Suprapubic skin (tissue), 4 donors: Measurements from ENCODE around the gene PRKN. TPM values are rescaled to one million over a fixed set of nuclear protein-coding genes. Genes with fewer than 3 reads are reported as not detected.

Experiments used
- DNase-seq, 2 donors: peaks; one replicate each; pipeline ENCODE4 v3.0.0-alpha.2; 2019; ENCODE audit warnings: low spot score in 2 of 2
- H3K27ac ChIP-seq: fragments of 200-600 bp; sonication (generic); one replicate; pipeline ENCODE4 v1.5.1; 2019
- H3K27me3 ChIP-seq: fragments of 200-600 bp; sonication (generic); one replicate; pipeline ENCODE4 v1.5.1; 2019
- H3K36me3 ChIP-seq: fragments of 200-600 bp; sonication (generic); one replicate; pipeline ENCODE4 v1.5.1; 2019
- H3K4me1 ChIP-seq: fragments of 200-600 bp; sonication (generic); one replicate; pipeline ENCODE4 v1.5.1; 2019
- H3K4me3 ChIP-seq: fragments of 200-600 bp; sonication (generic); one replicate; pipeline ENCODE4 v1.5.1; 2019; ENCODE audit warnings: mild to moderate bottlenecking
- H3K9me3 ChIP-seq: fragments of 200-600 bp; sonication (generic); one replicate; pipeline ENCODE4 v1.5.1; 2019
- CTCF ChIP-seq, 2 donors: fragments of 200-600 bp in 1 of 2; fragments of 450-650 bp in 1 of 2; sonication (generic) in 1 of 2; IDR thresholded peaks; one replicate each; pipeline ENCODE4 v1.5.1; 2016 to 2019; ENCODE audit warnings: antibody characterized with exemption in 2 of 2, mild to moderate bottlenecking in 1 of 2, moderate library complexity in 1 of 2
- EP300 ChIP-seq: sonication (generic); formaldehyde crosslinking; IDR thresholded peaks from one replicate; pipeline ENCODE4 v1.6.1; 2017; ENCODE audit warnings: antibody characterized with exemption
- POLR2A ChIP-seq, 2 donors: fragments of 450-650 bp; IDR thresholded peaks; one replicate each; pipeline ENCODE4 v1.6.1; 2017; ENCODE audit warnings: antibody characterized with exemption in 2 of 2, mild to moderate bottlenecking in 2 of 2, moderate library complexity in 2 of 2
- POLR2AphosphoS5 ChIP-seq, 3 donors: sonication (generic); formaldehyde crosslinking; IDR thresholded peaks; one replicate each; pipeline ENCODE4 v1.6.1; 2017; ENCODE audit warnings: antibody characterized with exemption in 3 of 3
- WGBS: methylation state at CpG from one replicate; pipeline ENCODE4 v1.1.5; 2018; 5-methylcytosine and 5-hydroxymethylcytosine counted together
- total RNA-seq, 4 donors: library from RNA; depleted of rRNA; stranded (reverse); fragments of >200 nt; gene quantifications; one replicate each; pipeline ENCODE4 v1.1.0, GENCODE V29; 2016

The PRKN gene
- total RNA-seq, 4 donors from 2014 or later, result 7.2 to 22.8 (median 14.4) TPM

GRCh38 chr6:162046324-162046723 lies 681.2 kb downstream of the PRKN start:
- H3K4me3 ChIP-seq, result no peak overlapping the region
- H3K9me3 ChIP-seq, result no peaks in the 10 kb centered on the region
- H3K4me1 ChIP-seq, result no peaks in the 10 kb centered on the region
- no peak for DNase-seq
- no peaks in the 10 kb centered on the region for H3K36me3 ChIP-seq
- no peak for TF ChIP-seq POLR2AphosphoS5 (IDR thresholded peaks at IDR 0.05)
- no peaks in the 10 kb centered on the region for H3K27me3 ChIP-seq
- no peak overlapping the region for H3K27ac ChIP-seq
- 92% methylated on average over 5 of the region's 5 CpGs for WGBS

GRCh38 chr6:162032620-162033019 lies 694.9 kb downstream of the PRKN start:
- DNase-seq, result no peak
- no peak overlapping the region for H3K27ac ChIP-seq
- TF ChIP-seq POLR2A (IDR thresholded peaks at IDR 0.05) (no peak), CTCF (IDR thresholded peaks at IDR 0.05) (no peak), POLR2AphosphoS5 (IDR thresholded peaks at IDR 0.05) (no peak), EP300 (no peak)
- no peaks in the 10 kb centered on the region for H3K27me3 ChIP-seq
- no peaks in the 10 kb centered on the region for H3K9me3 ChIP-seq
- WGBS, result 73% methylated on average over 4 of the region's 4 CpGs
- H3K4me1 ChIP-seq, result no peaks in the 10 kb centered on the region
- no peak overlapping the region for H3K4me3 ChIP-seq
- H3K36me3 ChIP-seq, result no peaks in the 10 kb centered on the region

GRCh38 chr6:162029873-162030576 lies 697.5 kb downstream of the PRKN start:
- 70% methylated on average over 7 of the region's 7 CpGs for WGBS
- Histone ChIP-seq H3K4me3 (no peak overlapping the region), H3K27me3 (no peaks in the 10 kb centered on the region), H3K36me3 (no peaks in the 10 kb centered on the region), H3K4me1 (no peaks in the 10 kb centered on the region), H3K27ac (no peak overlapping the region), H3K9me3 (no peaks in the 10 kb centered on the region)
- DNase-seq, result no peak
- TF ChIP-seq POLR2A (IDR thresholded peaks at IDR 0.05) (no peak), EP300 (no peak), POLR2AphosphoS5 (IDR thresholded peaks at IDR 0.05) (no peak), CTCF (IDR thresholded peaks at IDR 0.05) (no peak)

GRCh38 chr6:162026843-162027242 lies 700.7 kb downstream of the PRKN start:
- no peaks in the 10 kb centered on the region for H3K9me3 ChIP-seq
- 69% methylated on average over 4 of the region's 4 CpGs for WGBS

GRCh38 chr6:162026031-162026430 lies 701.5 kb downstream of the PRKN start:
- Histone ChIP-seq H3K27ac (no peak overlapping the region), H3K36me3 (no peaks in the 10 kb centered on the region), H3K4me3 (no peak overlapping the region), H3K4me1 (no peaks in the 10 kb centered on the region), H3K9me3 (no peaks in the 10 kb centered on the region), H3K27me3 (no peaks in the 10 kb centered on the region)
- WGBS, result 94% methylated on average over 8 of the region's 8 CpGs
- TF ChIP-seq POLR2AphosphoS5 (IDR thresholded peaks at IDR 0.05) (no peak), POLR2A (IDR thresholded peaks at IDR 0.05) (no peak), CTCF (IDR thresholded peaks at IDR 0.05) (no peak), EP300 (no peak)
- DNase-seq, result no peak

More at GRCh38 chr6:162026843-162027242, 700.7 kb downstream of the PRKN start:
- no peaks in the 10 kb centered on the region for H3K27me3 ChIP-seq
- DNase-seq, result no peak
- no peaks in the 10 kb centered on the region for H3K4me1 ChIP-seq
- H3K36me3 ChIP-seq, result no peaks in the 10 kb centered on the region
- H3K27ac ChIP-seq, result no peak overlapping the region
- TF ChIP-seq POLR2A (IDR thresholded peaks at IDR 0.05), result no peak
- TF ChIP-seq EP300, result no peak
- TF ChIP-seq CTCF (IDR thresholded peaks at IDR 0.05), result no peak
- no peak for TF ChIP-seq POLR2AphosphoS5 (IDR thresholded peaks at IDR 0.05)
- H3K4me3 ChIP-seq, result no peak overlapping the region
